ENCODE results near the gene DENND11. TPM values are rescaled to one million over a fixed set of nuclear protein-coding genes. Genes with fewer than 3 reads are reported as not detected.
A peak's percentile ranks its signal among the peaks of the same experiment; 100 is the strongest.

DENND11 gene
- total and polyA plus RNA-seq, 9 of the 15 experiments (the other 6 are each of a cell fraction or from before 2014, with no cell fraction given), result 0.07 to 1.1 (median 0.36) TPM

DNA sequence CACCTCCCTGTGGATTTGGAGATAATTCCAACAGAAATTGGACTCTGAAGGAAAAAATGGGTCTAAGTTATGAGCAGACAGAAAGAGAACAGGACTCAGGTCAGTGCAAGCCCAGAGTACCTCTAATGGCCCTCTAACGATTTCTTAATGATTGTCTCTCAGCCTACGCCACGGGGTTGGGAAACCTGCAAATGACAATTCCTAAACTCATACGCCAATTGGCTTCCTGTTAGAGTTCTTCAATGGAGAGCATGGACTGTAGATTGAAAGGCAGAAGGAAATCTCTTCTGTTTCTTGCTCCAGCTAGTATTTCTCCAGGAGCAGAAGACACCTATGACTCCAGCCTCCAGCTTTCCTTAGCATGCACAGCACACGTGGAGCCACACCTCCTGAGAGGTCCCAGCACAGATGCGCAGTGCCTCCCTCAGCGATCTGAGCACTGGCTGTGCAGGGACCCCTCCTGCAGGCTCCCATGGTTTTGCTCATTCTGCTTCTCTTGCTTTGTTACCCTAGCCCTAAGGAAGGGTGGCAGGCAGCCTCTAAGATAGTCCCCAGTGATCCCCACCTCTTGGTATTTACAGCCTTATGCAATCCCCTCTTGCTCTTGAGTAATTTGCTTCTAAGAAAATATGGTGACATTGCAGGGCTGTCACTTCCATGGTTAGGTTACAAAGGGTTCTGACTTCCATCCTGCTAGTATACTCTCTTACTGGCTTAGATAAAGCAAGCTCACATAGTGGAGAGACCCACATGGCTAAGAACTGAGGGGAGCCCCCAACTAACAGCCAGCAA is 30.1 kb downstream of the DENND11 start:
- DNase-seq (ENCODE audit: extremely low read depth in 1 of 4, low spot score in 3 of 4), result no peak
- no peak overlapping the region for H3K9ac ChIP-seq (ENCODE audit: insufficient read depth in 1 of 2, low read depth in 2 of 2, low read length in 2 of 2)
- H2AFZ ChIP-seq (ENCODE audit: low read depth, low read length), result no peak overlapping the region
- peaks cover 15 to 31% of the 10 kb centered on the region in 2 experiments for H3K27me3 ChIP-seq (ENCODE audit: control insufficient read depth in 2 of 2, insufficient read depth in 2 of 2, low read length in 2 of 2)
- peak; percentile 13; the same call in 2 of the 3 replicates for ATAC-seq
- no TSS peak for BruUV-seq (replicated peaks)
- no peaks in the 10 kb centered on the region for H4K20me1 ChIP-seq (replicated peaks; ENCODE audit: control insufficient read depth, insufficient read depth, low read length)
- ChIA-PET POLR2A (interaction anchor here (0.6 to 0.8 kb wide), 3 partner anchors 14 to 521 kb away, joined by 3 read pairs; no protein-coding TSS in a partner anchor), CTCF (ENCODE audit: low intra/inter-chr PET ratio) (no interaction called here)
- H3K27ac ChIP-seq (ENCODE audit: extremely low read depth, low read depth, low read length), result no peak overlapping the region
- in situ Hi-C loops (cut with MboI) (no loop called here), intact Hi-C loops (cut with micrococcal nuclease) (no loop called here)
- peaks cover 0 to 3% of the 10 kb centered on the region in 2 experiments; a peak in 2 of 5 replicates for H3K4me1 ChIP-seq (replicated peaks in 1 of 2; ENCODE audit: control insufficient read depth in 2 of 2, insufficient read depth in 2 of 2, low read length in 2 of 2)
- no peaks in the 10 kb centered on the region for H3K36me3 ChIP-seq (ENCODE audit: control insufficient read depth, insufficient read depth, low read length)
- H3K9me1 ChIP-seq (ENCODE audit: control insufficient read depth, insufficient read depth, low read length), result no peaks in the 10 kb centered on the region
- no peak overlapping the region for H3K4me3 ChIP-seq
- H3K4me2 ChIP-seq (ENCODE audit: insufficient read depth, low read length), result no peak overlapping the region
- H3K79me2 ChIP-seq (ENCODE audit: control insufficient read depth, insufficient read depth, low read length), result no peaks in the 10 kb centered on the region
- H3K9me3 ChIP-seq (replicated peaks; ENCODE audit: control insufficient read depth, insufficient read depth, low read depth, low read length), result no peaks in the 10 kb centered on the region
- 5% methylated on average over 7 of the region's 7 CpGs for WGBS (ENCODE audit: insufficient coverage, low coverage, missing lambda C conversion rate)
- FAIRE-seq, result no peak
- peak; percentile 52; the same call in 1 of the 2 replicates for TF ChIP-seq CEBPG (CRISPR knock-in tag; IDR thresholded peaks at IDR 0.05)
- peak in 1 of 2 experiments; percentile 64; a peak in 2 of 4 replicates for TF ChIP-seq CEBPG (tag; conservative IDR thresholded peaks at IDR 0.05 in 1 of 2, IDR thresholded peaks at IDR 0.05 in 1 of 2)
- TF ChIP-seq NRF1 (conservative IDR thresholded peaks at IDR 0.05 in 1 of 2, IDR thresholded peaks at IDR 0.05 in 1 of 2), result peak in 1 of 2 experiments; percentile 33; a peak in 1 of 4 replicates
- peak in 1 of 2 experiments; percentile 25; a peak in 1 of 4 replicates for TF ChIP-seq TRIM24 (IDR thresholded peaks at IDR 0.05)
- TF ChIP-seq, protein P1, sequence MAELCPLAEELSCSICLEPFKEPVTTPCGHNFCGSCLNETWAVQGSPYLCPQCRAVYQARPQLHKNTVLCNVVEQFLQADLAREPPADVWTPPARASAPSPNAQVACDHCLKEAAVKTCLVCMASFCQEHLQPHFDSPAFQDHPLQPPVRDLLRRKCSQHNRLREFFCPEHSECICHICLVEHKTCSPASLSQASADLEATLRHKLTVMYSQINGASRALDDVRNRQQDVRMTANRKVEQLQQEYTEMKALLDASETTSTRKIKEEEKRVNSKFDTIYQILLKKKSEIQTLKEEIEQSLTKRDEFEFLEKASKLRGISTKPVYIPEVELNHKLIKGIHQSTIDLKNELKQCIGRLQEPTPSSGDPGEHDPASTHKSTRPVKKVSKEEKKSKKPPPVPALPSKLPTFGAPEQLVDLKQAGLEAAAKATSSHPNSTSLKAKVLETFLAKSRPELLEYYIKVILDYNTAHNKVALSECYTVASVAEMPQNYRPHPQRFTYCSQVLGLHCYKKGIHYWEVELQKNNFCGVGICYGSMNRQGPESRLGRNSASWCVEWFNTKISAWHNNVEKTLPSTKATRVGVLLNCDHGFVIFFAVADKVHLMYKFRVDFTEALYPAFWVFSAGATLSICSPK (IDR thresholded peaks at IDR 0.05; ENCODE audit: borderline replicate concordance), result no peak
- TF ChIP-seq, protein P2, sequence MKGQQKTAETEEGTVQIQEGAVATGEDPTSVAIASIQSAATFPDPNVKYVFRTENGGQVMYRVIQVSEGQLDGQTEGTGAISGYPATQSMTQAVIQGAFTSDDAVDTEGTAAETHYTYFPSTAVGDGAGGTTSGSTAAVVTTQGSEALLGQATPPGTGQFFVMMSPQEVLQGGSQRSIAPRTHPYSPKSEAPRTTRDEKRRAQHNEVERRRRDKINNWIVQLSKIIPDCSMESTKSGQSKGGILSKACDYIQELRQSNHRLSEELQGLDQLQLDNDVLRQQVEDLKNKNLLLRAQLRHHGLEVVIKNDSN (CRISPR knock-in tag; IDR thresholded peaks at IDR 0.05), result no peak
- TF ChIP-seq NR1H2 (CRISPR knock-in tag; IDR thresholded peaks at IDR 0.05), result no peak
- TF ChIP-seq KDM5B (IDR thresholded peaks at IDR 0.05; ENCODE audit: insufficient replicate concordance, low read depth, low read length), result no peak
- no peak for TF ChIP-seq RBM14 (IDR thresholded peaks at IDR 0.05; ENCODE audit: borderline replicate concordance, insufficient read depth, low read depth, low read length)
- no peak for TF ChIP-seq TAL1 (IDR thresholded peaks at IDR 0.05)
- TF ChIP-seq CEBPB (tag; IDR thresholded peaks at IDR 0.05), result peak; percentile 50
- TF ChIP-seq ZNF324 (CRISPR knock-in tag; IDR thresholded peaks at IDR 0.05), result no peak
